GM12878 (cell line): ENCODE measurements around the gene ST6GALNAC3. TPM values are rescaled to one million over a fixed set of nuclear protein-coding genes. Genes with fewer than 3 reads are reported as not detected.

Experiments used
- ATAC-seq: fragments of 200-7000 bp; cut with Tn5 transposase; 3 replicates; pipeline ENCODE4 v1.9.1; 2020; ENCODE audit warnings: mild to moderate bottlenecking, moderate library complexity
- BruUV-seq: library from RNA; stranded (reverse); fragments of 400-500 nt; replicated peaks from 2 replicates; lab custom pipeline; 2021; lab: Mats Ljungman, UMichigan
- CTCF ChIA-PET: fragments of 300-600 bp; sonication (Branson Sonifier 250); formaldehyde crosslinking; extraction: SDS; loops from one replicate; lab custom pipeline; 2021; ENCODE audit warnings: inconsistent platforms; lab: Yijun Ruan, JAX
- POLR2A ChIA-PET: fragments of 350-600 bp; formaldehyde crosslinking; extraction: SDS; loops from one replicate; lab custom pipeline; 2021; ENCODE audit warnings: inconsistent platforms; lab: Charles Lee
- RAD21 ChIA-PET: fragments of 300-600 bp; sonication (Branson Sonifier 250); formaldehyde crosslinking; loops from one replicate; lab custom pipeline; 2023; ENCODE audit warnings: antibody characterized with exemption; ENCODE audit not compliant: unreplicated experiment; lab: Charles Lee
- SMC1A ChIA-PET: fragments of 300-600 bp; sonication (Branson Sonifier 250); formaldehyde crosslinking; loops from one replicate; lab custom pipeline; 2023; ENCODE audit not compliant: unreplicated experiment, uncharacterized antibody; lab: Charles Lee
- DNase-seq: peaks from one replicate; pipeline ENCODE4 v3.0.0-alpha.2; 2011; ENCODE audit warnings: low read depth, low spot score
- FAIRE-seq: peaks from 3 replicates; lab custom pipeline; 2011; peaks lifted over from hg19 to GRCh38; lab: Jason Lieb, UNC
- H2AFZ ChIP-seq: 2 replicates; pipeline ENCODE4 v1.6.0; 2011; ENCODE audit warnings: low read depth, low read length, control low read depth; ENCODE audit not compliant: control insufficient read depth
- H3K27ac ChIP-seq: 2 replicates; pipeline ENCODE4 v1.5.1; 2011; ENCODE audit warnings: control low read depth; ENCODE audit not compliant: control insufficient read depth, insufficient read depth
- H3K27me3 ChIP-seq, 2 experiments: replicated peaks in 1 of 2; 2 replicates each; pipeline versions ENCODE4 v1.6.0 to v1.6.1; 2011; ENCODE audit warnings: low read length in 1 of 2; ENCODE audit not compliant: control insufficient read depth in 2 of 2, insufficient read depth in 2 of 2
- H3K36me3 ChIP-seq, 2 experiments: 2 replicates each; pipeline ENCODE4 v1.5.1; 2011; ENCODE audit warnings: low read length in 1 of 2; ENCODE audit not compliant: control insufficient read depth in 2 of 2, insufficient read depth in 2 of 2
- H3K4me1 ChIP-seq: 2 replicates; pipeline ENCODE4 v1.6.1; 2011; ENCODE audit warnings: mild to moderate bottlenecking, low read length, moderate library complexity, mixed read lengths; ENCODE audit not compliant: control insufficient read depth, insufficient read depth
- H3K4me2 ChIP-seq: 2 replicates; pipeline ENCODE4 v1.6.0; 2011; ENCODE audit warnings: control low read depth; ENCODE audit not compliant: control insufficient read depth, insufficient read depth
- H3K4me3 ChIP-seq: fragments of 200-600 bp; sonication (generic); 2 replicates; pipeline ENCODE4 v1.5.1; 2016
- H3K79me2 ChIP-seq: 2 replicates; pipeline ENCODE4 v1.6.0; 2011; ENCODE audit warnings: low read length; ENCODE audit not compliant: control insufficient read depth, insufficient read depth
- H3K9ac ChIP-seq: 2 replicates; pipeline ENCODE4 v1.8.0; 2011; ENCODE audit warnings: low read length, control low read depth, mixed read lengths; ENCODE audit not compliant: control insufficient read depth, insufficient read depth
- H3K9me3 ChIP-seq: replicated peaks from 3 replicates; pipeline ENCODE4 v1.5.1; 2011; ENCODE audit warnings: mild to moderate bottlenecking, low read length; ENCODE audit not compliant: control insufficient read depth, insufficient read depth
- H4K20me1 ChIP-seq: 2 replicates; pipeline ENCODE4 v1.6.0; 2011; ENCODE audit not compliant: control insufficient read depth, insufficient read depth
- CHD2 ChIP-seq: IDR thresholded peaks from 2 replicates; pipeline ENCODE4 v1.6.1; 2011; ENCODE audit warnings: low read depth, low read length, improper control_type of control experiment, borderline replicate concordance
- CTCF ChIP-seq, 3 experiments: IDR thresholded peaks in 2 of 3; conservative IDR thresholded peaks in 1 of 3; 2 replicates each; pipeline ENCODE4 v1.5.1; 2011; ENCODE audit warnings: low read depth in 3 of 3, low read length in 3 of 3, mild to moderate bottlenecking in 3 of 3, control low read depth in 2 of 3, moderate library complexity in 2 of 3, inconsistent platforms in 1 of 3, mixed read lengths in 1 of 3; ENCODE audit not compliant: control insufficient read depth in 2 of 3, insufficient read depth in 1 of 3; ENCODE audit errors: extremely low read depth in 1 of 3
- SRF ChIP-seq, 2 experiments: IDR thresholded peaks; 2 replicates each; pipeline ENCODE4 v1.6.1; 2011; ENCODE audit warnings: low read depth in 2 of 2, low read length in 2 of 2, mild to moderate bottlenecking in 1 of 2, moderate library complexity in 1 of 2
- STAT3 ChIP-seq: IDR thresholded peaks from 2 replicates; pipeline ENCODE4 v1.6.1; 2011; ENCODE audit warnings: low read depth, low read length, improper control_type of control experiment
- ZBTB4 ChIP-seq: fragments of 450-650 bp; formaldehyde crosslinking; IDR thresholded peaks from 2 replicates; pipeline ENCODE4 v1.4.0; 2022; ENCODE audit warnings: mild to moderate bottlenecking, moderate library complexity
- WGBS: methylation state at CpG from one replicate; pipeline ENCODE4 v1.1.6; 2016; ENCODE audit warnings: low lambda C conversion rate; ENCODE audit not compliant: insufficient replicate concordance, insufficient coverage; ENCODE audit errors: missing lambda C conversion rate; 5-methylcytosine and 5-hydroxymethylcytosine counted together
- in situ Hi-C: fragments of 300-500 bp; cut with MboI; formaldehyde crosslinking; loops from 9 replicates; pipeline ENCODE4 v1.14.3; 2018; ENCODE audit warnings: mixed read lengths
- intact Hi-C: fragments of 100-400 bp; cut with micrococcal nuclease; formaldehyde crosslinking; loops from one replicate; pipeline ENCODE4 v1.14.2; 2022; ENCODE audit not compliant: unreplicated experiment
- polyA plus RNA-seq, 11 experiments: library from polyadenylated mRNA; depleted of rRNA in 4 of 11; unstranded in 6 of 11; stranded (reverse) in 5 of 11; fragments of >200 nt; fragmentation: Nextera tagmentation in 4 of 11; fragmentation: Illumina TruSeq in 1 of 11; extraction: Ambion mirVana in 4 of 11; extraction: Trizol in 1 of 11; gene quantifications; 1 replicate in 1 of 11; 2 replicates in 10 of 11; pipeline versions ENCODE4 v1.2.1 to v1.2.3, GENCODE V29; 2011 to 2016; ENCODE audit warnings: inconsistent platforms in 2 of 11, missing spikeins in 2 of 11, low read depth in 1 of 11
- total RNA-seq, 4 experiments: library from RNA; depleted of rRNA in 3 of 4; stranded (reverse); fragments of >200 nt in 3 of 4; fragmentation: Illumina TruSeq in 1 of 4; extraction: Trizol in 1 of 4; gene quantifications; 2 replicates each; pipeline versions ENCODE4 v1.2.1 to v1.2.3, GENCODE V29; 2013 to 2021
- TF ChIP-seq, protein P1 (sequence below): fragments of 450-650 bp; formaldehyde crosslinking; IDR thresholded peaks from 2 replicates; pipeline ENCODE4 v1.5.0; 2022; ENCODE audit warnings: mild to moderate bottlenecking, missing genetic modification characterization

The ST6GALNAC3 gene
- total and polyA plus RNA-seq, 10 of the 15 experiments (the other 5 are each of a cell fraction or from before 2014, with no cell fraction given), result 0.04 to 0.68 (median 0.18) TPM; not detected in 3

GRCh38 chr1:76142771-76143540 lies 68.4 kb downstream of the ST6GALNAC3 start (continued):
- TF ChIP-seq CTCF (IDR thresholded peaks at IDR 0.05 in 2 of 3, conservative IDR thresholded peaks at IDR 0.05 in 1 of 3; ENCODE audit: control insufficient read depth in 2 of 3, extremely low read depth in 1 of 3, insufficient read depth in 1 of 3, low read depth in 3 of 3, low read length in 3 of 3), result no peak

- no peak overlapping the region for H3K4me2 ChIP-seq
- H3K27me3 ChIP-seq, result 0 out of 4 replicates have a peak, but pooled peaks cover 0 to 2% of the 10 kb centered on the region in 2 experiments
- H3K79me2 ChIP-seq, result no peaks in the 10 kb centered on the region
- FAIRE-seq, result no peak
- intact Hi-C loops (no loop called here), in situ Hi-C loops (no loop called here)
- no peaks in the 10 kb centered on the region for H3K36me3 ChIP-seq
- TF ChIP-seq, protein P1, sequence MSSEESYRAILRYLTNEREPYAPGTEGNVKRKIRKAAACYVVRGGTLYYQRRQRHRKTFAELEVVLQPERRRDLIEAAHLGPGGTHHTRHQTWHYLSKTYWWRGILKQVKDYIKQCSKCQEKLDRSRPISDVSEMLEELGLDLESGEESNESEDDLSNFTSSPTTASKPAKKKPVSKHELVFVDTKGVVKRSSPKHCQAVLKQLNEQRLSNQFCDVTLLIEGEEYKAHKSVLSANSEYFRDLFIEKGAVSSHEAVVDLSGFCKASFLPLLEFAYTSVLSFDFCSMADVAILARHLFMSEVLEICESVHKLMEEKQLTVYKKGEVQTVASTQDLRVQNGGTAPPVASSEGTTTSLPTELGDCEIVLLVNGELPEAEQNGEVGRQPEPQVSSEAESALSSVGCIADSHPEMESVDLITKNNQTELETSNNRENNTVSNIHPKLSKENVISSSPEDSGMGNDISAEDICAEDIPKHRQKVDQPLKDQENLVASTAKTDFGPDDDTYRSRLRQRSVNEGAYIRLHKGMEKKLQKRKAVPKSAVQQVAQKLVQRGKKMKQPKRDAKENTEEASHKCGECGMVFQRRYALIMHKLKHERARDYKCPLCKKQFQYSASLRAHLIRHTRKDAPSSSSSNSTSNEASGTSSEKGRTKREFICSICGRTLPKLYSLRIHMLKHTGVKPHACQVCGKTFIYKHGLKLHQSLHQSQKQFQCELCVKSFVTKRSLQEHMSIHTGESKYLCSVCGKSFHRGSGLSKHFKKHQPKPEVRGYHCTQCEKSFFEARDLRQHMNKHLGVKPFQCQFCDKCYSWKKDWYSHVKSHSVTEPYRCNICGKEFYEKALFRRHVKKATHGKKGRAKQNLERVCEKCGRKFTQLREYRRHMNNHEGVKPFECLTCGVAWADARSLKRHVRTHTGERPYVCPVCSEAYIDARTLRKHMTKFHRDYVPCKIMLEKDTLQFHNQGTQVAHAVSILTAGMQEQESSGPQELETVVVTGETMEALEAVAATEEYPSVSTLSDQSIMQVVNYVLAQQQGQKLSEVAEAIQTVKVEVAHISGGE, result no peak
- TF ChIP-seq SRF (IDR thresholded peaks at IDR 0.05; ENCODE audit: low read depth in 2 of 2, low read length in 2 of 2) (no peak), CHD2 (no peak), STAT3 (no peak), ZBTB4 (CRISPR knock-in tag) (no peak)
- H4K20me1 ChIP-seq, result no peaks in the 10 kb centered on the region
- SMC1A ChIA-PET, result interaction anchor here (0.7 to 1.1 kb wide), 3 partner anchors 10 to 235 kb away, joined by 3 read pairs; no protein-coding TSS in a partner anchor
- DNase-seq, result no peak
- H2AFZ ChIP-seq, result no peak overlapping the region
- no peak for ATAC-seq
- H3K9ac ChIP-seq, result no peak overlapping the region
- H3K27ac ChIP-seq, result no peak overlapping the region
- RAD21 ChIA-PET, result no interaction called here
- BruUV-seq, result no TSS peak
- 41% methylated on average over 2 of the region's 2 CpGs for WGBS
- no peak overlapping the region for H3K4me3 ChIP-seq
- H3K4me1 ChIP-seq, result no peaks in the 10 kb centered on the region
- POLR2A ChIA-PET, result no interaction called here
- no peaks in the 10 kb centered on the region for H3K9me3 ChIP-seq
- CTCF ChIA-PET, result interaction anchor here (0.9 to 1.8 kb wide), 3 partner anchors 9 to 153 kb away, joined by 3 to 5 read pairs (median 4); no protein-coding TSS in a partner anchor
These were observed 69.7 kb downstream of the ST6GALNAC3 start for GRCh38 chr1:76144247-76144646.
